ENCODE results near the gene RXFP1.

- TF ChIP-seq, protein P1, sequence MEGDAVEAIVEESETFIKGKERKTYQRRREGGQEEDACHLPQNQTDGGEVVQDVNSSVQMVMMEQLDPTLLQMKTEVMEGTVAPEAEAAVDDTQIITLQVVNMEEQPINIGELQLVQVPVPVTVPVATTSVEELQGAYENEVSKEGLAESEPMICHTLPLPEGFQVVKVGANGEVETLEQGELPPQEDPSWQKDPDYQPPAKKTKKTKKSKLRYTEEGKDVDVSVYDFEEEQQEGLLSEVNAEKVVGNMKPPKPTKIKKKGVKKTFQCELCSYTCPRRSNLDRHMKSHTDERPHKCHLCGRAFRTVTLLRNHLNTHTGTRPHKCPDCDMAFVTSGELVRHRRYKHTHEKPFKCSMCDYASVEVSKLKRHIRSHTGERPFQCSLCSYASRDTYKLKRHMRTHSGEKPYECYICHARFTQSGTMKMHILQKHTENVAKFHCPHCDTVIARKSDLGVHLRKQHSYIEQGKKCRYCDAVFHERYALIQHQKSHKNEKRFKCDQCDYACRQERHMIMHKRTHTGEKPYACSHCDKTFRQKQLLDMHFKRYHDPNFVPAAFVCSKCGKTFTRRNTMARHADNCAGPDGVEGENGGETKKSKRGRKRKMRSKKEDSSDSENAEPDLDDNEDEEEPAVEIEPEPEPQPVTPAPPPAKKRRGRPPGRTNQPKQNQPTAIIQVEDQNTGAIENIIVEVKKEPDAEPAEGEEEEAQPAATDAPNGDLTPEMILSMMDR (IDR thresholded peaks at IDR 0.05) = no peak
- TF ChIP-seq POLR2A (IDR thresholded peaks at IDR 0.05) = no peak
These were observed 152.0 kb downstream of the RXFP1 start for GRCh38 chr4:158673633-158674032.
